D341Med (cell line): ENCODE results near the gene OOSP3.
"Not testable (repeated sequence)": the region's sequence is repeated elsewhere in the genome, so short reads cannot be mapped to it uniquely, and the experiment has no call there.

Experiments
- DNase-seq: peaks from one replicate; pipeline ENCODE4 v3.0.0; 2012; ENCODE audit warnings: low spot score

OOSP3 gene

DNA sequence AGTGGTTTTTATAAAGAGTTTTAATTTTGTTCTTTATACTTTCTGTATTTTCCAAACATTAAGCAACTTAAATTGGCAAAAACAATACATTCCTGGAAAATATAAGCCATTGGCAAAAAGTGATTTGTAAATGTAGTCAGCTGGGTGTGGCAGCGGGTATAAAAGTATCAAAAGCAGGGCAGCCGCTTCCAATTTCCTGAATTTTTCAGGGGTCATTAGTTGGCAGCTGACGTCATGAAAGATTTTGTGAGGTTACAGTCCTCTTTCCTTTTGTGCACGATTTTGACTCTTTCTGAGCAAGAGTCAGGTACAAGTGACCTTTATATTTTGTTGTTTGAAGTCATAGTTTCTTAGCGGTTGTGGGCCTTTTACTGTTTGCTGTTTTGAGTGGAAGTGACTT, at the start of gene OOSP3:
Gene OOSP3 (plus strand): TSS at position 208 of the 400 bp plus-strand sequence. CDS start 27 bp downstream, at position 235.
- no peak for DNase-seq

- no peak for DNase-seq
These were observed 49.2 kb upstream of the OOSP3 start for GRCh38 chr11:59829358-59829757.

DNA sequence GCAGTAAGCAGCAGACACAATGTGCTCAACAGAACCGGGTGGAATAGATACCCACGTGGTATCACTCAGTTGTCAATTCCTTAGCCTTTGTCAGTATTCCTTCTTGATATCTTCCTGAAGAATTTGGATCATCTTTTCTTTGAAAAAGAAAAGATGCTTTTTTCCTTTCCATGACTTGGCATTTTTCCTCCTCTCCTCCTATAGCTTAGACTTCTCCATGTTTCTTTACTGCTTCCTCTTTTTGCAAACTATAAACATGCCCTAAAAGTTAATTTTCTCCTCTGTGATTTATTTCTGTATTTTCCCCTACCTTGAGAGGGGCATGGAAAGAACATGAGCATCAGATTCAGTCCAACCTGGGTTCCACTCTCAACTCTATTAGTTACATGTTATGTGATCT, 45.0 kb upstream of the OOSP3 start:
- DNase-seq = no peak

- no peak for DNase-seq
These were observed 39.0 kb upstream of the OOSP3 start for GRCh38 chr11:59839615-59840014.

DNA sequence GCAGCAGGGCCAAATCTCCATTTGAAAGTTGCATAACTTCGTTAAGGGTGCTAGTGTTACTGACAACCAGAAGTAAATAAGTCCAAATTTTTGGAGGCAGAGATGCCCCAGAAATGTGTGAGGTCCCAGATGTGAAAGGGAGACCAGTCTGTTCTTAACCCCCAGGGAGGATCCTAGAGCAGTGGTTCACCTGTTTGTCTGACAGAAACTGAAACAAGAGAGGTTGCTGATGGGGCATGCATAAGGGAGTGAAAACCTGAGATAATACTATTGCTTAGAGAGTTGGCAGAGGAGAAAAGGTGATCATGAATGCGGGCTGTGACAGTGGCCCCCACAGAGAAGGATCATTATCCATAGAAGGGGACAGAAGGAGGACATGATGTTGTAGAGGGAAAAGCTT, 37.1 kb upstream of the OOSP3 start:
- no peak for DNase-seq

GRCh38 chr11:59842316-59842715, 36.3 kb upstream of the OOSP3 start:
- no peak for DNase-seq

DNA sequence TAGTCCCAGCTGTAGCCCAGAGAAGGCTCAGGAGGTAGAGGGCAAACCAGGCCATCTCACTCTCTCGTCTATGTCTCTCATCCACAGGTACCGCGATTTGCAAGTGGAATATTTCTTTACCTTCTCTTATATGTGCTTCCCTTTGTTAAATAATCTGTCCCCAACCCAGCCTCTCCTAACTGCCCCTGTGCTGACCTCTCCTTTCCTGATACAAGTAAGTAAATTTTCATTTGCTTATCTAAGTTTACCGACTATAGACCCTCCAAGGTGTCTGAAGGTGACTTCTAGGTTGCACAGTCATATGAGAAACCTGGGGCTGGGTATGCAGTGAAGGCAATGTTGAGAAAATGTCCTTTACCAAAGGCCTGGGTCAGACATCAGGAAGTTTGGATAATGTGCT, 33.2 kb upstream of the OOSP3 start, which contains the start of gene CBLIF:
Gene CBLIF (minus strand): TSS at position 101 of the 400 bp plus-strand sequence. CDS start 46 bp downstream, at position 55.
- no peak for DNase-seq

GRCh38 chr11:59846556-59846955, 32.0 kb upstream of the OOSP3 start:
- DNase-seq = no peak

GRCh38 chr11:59847626-59848025, 31.0 kb upstream of the OOSP3 start:
- DNase-seq = no peak

DNA sequence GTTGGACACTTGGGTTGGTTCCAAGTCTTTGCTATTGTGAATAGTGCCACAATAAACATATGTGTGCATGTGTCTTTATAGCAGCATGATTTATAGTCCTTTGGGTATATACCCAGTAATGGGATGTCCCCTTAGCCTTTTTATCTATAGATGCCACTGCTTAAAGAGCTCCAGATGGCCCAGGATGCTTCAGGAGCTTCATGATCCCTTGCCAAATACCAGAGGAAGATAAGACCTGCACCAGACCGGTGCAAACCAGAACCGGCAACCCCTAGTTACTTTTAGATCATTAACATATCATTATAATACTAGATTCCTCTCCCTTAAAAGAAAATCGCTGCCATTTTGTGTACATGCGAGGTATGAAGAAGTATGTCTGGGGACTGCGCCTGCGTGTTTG, 30.1 kb upstream of the OOSP3 start:
- DNase-seq = not testable (repeated sequence)

- DNase-seq = no peak
These were observed 29.5 kb upstream of the OOSP3 start for GRCh38 chr11:59849129-59849528.

DNA sequence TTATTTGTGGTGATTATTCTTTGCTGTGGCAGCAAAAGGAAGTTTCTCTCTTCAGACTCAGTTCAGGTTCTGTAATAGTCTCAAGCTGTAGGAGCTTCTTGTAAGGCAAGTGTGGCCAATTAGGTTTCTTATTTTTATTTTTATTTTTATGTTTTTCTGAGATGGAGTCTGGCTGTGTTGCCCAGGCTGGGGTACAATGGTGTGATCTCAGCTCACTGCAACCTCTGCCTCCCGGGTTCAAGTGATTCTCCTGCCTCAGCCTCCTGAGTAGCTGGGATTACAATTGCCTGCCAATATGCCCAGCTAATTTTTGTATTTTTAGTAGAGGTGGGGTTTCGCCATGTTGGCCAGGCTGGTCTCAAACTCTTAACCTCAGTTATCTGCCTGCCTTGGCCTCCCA, 29.0 kb upstream of the OOSP3 start:
- DNase-seq = not testable (repeated sequence)

DNA sequence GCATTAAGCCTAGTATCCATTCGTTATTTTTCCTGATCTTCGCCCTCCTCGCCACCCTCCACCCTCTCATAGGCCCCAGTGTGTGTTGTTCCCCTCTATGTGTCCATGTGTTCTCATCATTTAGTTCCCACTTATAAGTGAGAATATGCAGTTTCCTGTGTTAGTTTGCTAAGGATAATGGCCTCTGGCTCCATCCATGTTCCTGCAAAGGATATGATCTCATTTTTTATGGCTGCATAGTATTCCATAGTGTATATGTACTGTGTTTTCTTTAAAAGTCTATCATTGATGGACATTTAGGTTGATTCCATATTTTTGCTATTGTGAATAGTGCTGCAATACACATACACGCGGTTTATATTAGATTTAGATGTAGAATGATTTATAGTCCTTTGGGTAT, 27.2 kb upstream of the OOSP3 start:
- not testable (repeated sequence) for DNase-seq

GRCh38 chr11:59854871-59855270, 23.7 kb upstream of the OOSP3 start:
- no peak for DNase-seq

DNA sequence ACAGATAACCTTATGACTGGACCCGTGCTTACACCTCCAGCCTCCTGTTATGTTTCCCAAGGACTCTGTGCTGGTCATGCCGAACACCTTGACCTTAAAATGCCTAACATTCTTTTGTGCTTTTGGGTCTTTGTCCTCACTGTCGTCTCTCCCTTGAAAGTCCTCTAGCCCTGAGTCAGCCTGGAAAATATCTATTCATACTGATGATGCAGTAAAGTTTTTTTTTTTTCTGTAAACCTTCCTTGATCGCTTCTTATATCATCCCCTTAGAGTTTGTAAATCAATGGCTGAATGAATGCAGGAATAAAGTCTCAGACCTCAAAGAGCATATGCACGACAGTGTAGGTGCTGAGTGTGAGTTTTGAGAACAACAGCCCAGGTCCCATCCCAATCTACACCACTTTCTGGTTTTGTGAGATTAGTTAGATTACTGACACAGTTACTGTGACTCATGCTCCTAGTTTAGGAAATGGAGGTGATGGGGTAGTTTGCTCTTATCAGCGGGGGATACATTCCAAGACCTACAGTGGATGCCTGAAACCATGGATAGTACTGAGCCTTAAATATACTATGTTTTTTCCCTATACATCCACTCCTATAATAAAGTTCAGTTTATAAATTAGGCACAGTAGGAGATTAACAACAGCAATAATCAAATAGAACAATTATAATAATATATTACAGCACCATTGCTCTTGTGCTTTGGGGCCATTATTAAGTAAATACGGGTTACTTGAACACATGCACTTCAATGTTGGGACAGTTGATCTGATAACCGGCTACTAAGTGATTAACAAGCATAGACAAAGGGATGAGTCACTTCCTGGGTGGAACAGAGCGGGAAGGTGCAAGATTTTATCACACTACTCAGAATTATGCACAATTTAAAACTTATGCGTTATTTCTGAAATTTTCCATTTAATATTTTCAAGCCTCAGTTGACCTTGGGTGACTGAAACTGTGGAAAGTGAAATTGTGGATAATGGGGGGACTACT, 20.8 kb upstream of the OOSP3 start:
- no peak for DNase-seq

- DNase-seq = no peak
These were observed 18.9 kb upstream of the OOSP3 start for GRCh38 chr11:59859673-59860072.

- DNase-seq = no peak
These were observed 16.3 kb upstream of the OOSP3 start for GRCh38 chr11:59862252-59862651.

DNA sequence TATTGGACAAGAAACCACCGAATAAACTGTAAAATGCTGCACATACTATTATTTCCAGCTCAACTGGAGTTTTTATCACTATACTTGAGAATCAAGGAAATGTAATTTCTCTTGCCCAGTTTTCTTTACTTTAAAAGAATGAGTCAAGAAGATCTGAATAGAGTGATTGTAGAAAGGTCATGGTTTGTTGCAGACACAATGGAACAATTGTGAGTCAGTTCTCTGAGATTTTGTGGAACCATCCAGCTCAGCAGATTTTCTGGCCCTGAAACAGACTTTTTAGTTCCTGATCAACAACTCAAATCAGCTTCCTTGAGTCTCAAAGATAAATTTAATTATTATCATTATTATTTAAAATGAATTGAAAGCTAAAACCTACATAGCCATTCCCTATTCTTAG, 13.6 kb upstream of the OOSP3 start:
- no peak for DNase-seq

GRCh38 chr11:59866397-59866796, 12.2 kb upstream of the OOSP3 start, which contains the start of gene TCN1:
TSS of gene TCN1 (minus strand) at chr11:59866487. CDS start at chr11:59866470, 17 bp downstream.
- no peak for DNase-seq

GRCh38 chr11:59866836-59867235, 11.7 kb upstream of the OOSP3 start:
- no peak for DNase-seq

DNA sequence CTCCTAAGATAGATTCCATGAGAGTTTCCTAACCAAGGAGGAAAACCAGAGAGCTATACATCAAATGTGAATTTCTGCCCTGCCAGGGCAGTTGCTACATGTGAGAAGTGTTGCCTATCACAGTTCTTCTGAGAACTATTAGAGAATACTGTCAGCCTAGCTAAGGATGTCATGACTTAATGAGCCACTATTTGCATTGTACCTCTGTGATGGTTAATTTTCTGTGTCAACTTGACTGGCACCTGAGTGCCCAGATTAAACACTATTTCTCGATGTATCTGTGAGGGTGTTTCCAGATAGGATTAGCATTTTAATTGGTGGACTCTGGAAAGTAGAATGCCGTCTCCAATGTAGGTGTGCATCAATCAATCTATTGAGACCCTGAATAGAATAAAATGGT, 10.6 kb upstream of the OOSP3 start:
- no peak for DNase-seq

- no peak for DNase-seq
These were observed 6.5 kb upstream of the OOSP3 start for GRCh38 chr11:59872076-59872475.

DNA sequence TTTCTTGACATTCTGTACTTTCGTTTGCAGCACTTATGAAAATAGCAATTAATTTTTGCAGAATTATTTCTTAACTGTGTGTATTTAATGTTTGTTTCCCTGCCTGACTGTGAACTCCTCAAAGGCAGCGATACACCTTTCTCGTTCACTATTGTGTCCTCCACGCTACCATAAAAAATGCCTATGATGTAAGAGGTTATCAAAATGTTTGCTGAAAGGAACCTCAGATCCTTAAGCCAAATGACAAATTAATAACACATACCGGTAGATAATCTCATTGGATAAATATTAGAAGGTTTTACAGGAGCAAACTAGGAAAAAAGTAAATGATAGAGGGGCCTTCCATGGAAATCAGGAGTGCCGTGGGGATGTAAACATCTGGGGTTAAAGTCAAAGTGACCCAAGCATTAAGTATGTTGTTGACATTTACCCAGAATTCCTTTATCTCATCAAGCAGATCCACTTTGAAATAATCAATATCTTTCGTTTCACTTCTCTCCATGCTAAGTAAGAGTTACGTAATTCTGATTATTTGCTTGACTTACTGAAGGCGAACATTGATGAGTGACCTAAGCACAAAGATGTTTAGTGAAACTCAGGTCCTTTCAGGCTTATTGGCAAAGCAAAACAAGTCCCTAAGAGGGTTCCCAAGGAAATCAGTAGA, 2.6 kb upstream of the OOSP3 start:
- DNase-seq = no peak
